ENCODE measurements around the gene SRRM3. TPM values are rescaled to one million over a fixed set of nuclear protein-coding genes. Genes with fewer than 3 reads are reported as not detected.

Gene SRRM3
- total RNA-seq, 1 experiment from 2014 or later: 12.7 TPM

- CTCF ChIA-PET: no interaction called here
- H3K79me2 ChIP-seq (ENCODE audit: insufficient read depth, low read length): no peaks in the 10 kb centered on the region
Observed at GRCh38 chr7:76187272-76187671, 14.4 kb upstream of the SRRM3 start.

More at GRCh38 chr7:76187272-76187671, 14.4 kb upstream of the SRRM3 start:
- Histone ChIP-seq H3K9me2 (ENCODE audit: insufficient read depth) (no peaks in the 10 kb centered on the region), H3K4me3 (replicated peaks in 1 of 2; ENCODE audit: low read depth in 1 of 2, low read length in 2 of 2) (no peak overlapping the region), H3K27me3 (ENCODE audit: insufficient read depth, low read length) (no peaks in the 10 kb centered on the region), H3K4me1 (ENCODE audit: control insufficient read depth in 1 of 2, insufficient read depth in 2 of 2, low read length in 2 of 2) (peaks cover 0 to 3% of the 10 kb centered on the region in 2 experiments; a peak in 1 of 4 replicates), H3K9me3 (ENCODE audit: control insufficient read depth in 1 of 2, insufficient read depth in 1 of 2, low read depth in 1 of 2, low read length in 2 of 2) (peaks cover 0 to 5% of the 10 kb centered on the region in 2 experiments; a peak in 1 of 4 replicates), H3K36me3 (ENCODE audit: control insufficient read depth in 1 of 2, insufficient read depth in 2 of 2, low read length in 2 of 2) (no peaks in the 10 kb centered on the region), H3K9ac (ENCODE audit: low read length) (no peak overlapping the region), H2AFZ (ENCODE audit: low read depth, low read length, poor library complexity, severe bottlenecking) (no peak overlapping the region), H3K27ac (ENCODE audit: low read depth, low read length) (no peak overlapping the region), H4K20me1 (ENCODE audit: insufficient read depth) (no peaks in the 10 kb centered on the region), H3K4me2 (ENCODE audit: low read length) (no peak overlapping the region)
- ATAC-seq (no peak), DNase-seq (ENCODE audit: low read depth, low spot score) (no peak)
- TF ChIP-seq CEBPB (IDR thresholded peaks at IDR 0.05; ENCODE audit: low read depth) (no peak), EZH2phosphoT487 (IDR thresholded peaks at IDR 0.05; ENCODE audit: borderline replicate concordance) (no peak), ZBTB33 (IDR thresholded peaks at IDR 0.05; ENCODE audit: extremely low read depth, insufficient replicate concordance, low read length) (no peak), FOSL1 (IDR thresholded peaks at IDR 0.05; ENCODE audit: low read depth) (no peak), SIN3A (IDR thresholded peaks at IDR 0.05; ENCODE audit: low read depth) (no peak), SRF (IDR thresholded peaks at IDR 0.05; ENCODE audit: low read depth) (no peak), YY1 (IDR thresholded peaks at IDR 0.05; ENCODE audit: extremely low read depth, insufficient replicate concordance, low read depth, low read length) (no peak), EGR1 (IDR thresholded peaks at IDR 0.05; ENCODE audit: low read depth) (no peak), CBX3 (IDR thresholded peaks at IDR 0.05; ENCODE audit: low read depth) (no peak), MAX (IDR thresholded peaks at IDR 0.05) (no peak), ELF1 (IDR thresholded peaks at IDR 0.05; ENCODE audit: borderline replicate concordance, low read depth) (no peak)
- POLR2A ChIA-PET: no interaction called here
- intact Hi-C loops (cut with micrococcal nuclease): no loop called here
- BruUV-seq (replicated peaks): no TSS peak
- RAD21 ChIA-PET (ENCODE audit: low non-redundant PET in 1 of 2, low total read pairs in 2 of 2, uncharacterized antibody in 2 of 2, unreplicated experiment in 2 of 2): no interaction called here

Data from HCT116 (cell line).